ENCODE data around the gene RAB33A. TPM values are rescaled to one million over a fixed set of nuclear protein-coding genes. Genes with fewer than 3 reads are reported as not detected.

Gene RAB33A
- total RNA-seq, 1 donor from 2014 or later: 4.4 TPM

- no peaks in the 10 kb centered on the region for H3K4me1 Mint-ChIP-seq
- H2AFZ ChIP-seq (replicated peaks): no peak overlapping the region
- no peak overlapping the region for H3K4me3 ChIP-seq
- no peaks in the 10 kb centered on the region for H3F3A ChIP-seq (ENCODE audit: low read depth)
- H3K79me2 ChIP-seq (ENCODE audit: low read depth): no peaks in the 10 kb centered on the region
- H3K4me3 Mint-ChIP-seq: no peak overlapping the region
- peaks cover 29% of the 10 kb centered on the region for H3K36me3 ChIP-seq
- no peaks in the 10 kb centered on the region for H3K27me3 ChIP-seq
- H4K20me1 ChIP-seq (ENCODE audit: low read depth): no peaks in the 10 kb centered on the region
- H3K27me3 Mint-ChIP-seq (ENCODE audit: insufficient read depth, low read depth): no peaks in the 10 kb centered on the region
- no peak overlapping the region for H3K27ac ChIP-seq
- TF ChIP-seq EZH2 (IDR thresholded peaks at IDR 0.05) (no peak), EZH2phosphoT487 (IDR thresholded peaks at IDR 0.05) (no peak)
- TF ChIP-seq, protein P1, sequence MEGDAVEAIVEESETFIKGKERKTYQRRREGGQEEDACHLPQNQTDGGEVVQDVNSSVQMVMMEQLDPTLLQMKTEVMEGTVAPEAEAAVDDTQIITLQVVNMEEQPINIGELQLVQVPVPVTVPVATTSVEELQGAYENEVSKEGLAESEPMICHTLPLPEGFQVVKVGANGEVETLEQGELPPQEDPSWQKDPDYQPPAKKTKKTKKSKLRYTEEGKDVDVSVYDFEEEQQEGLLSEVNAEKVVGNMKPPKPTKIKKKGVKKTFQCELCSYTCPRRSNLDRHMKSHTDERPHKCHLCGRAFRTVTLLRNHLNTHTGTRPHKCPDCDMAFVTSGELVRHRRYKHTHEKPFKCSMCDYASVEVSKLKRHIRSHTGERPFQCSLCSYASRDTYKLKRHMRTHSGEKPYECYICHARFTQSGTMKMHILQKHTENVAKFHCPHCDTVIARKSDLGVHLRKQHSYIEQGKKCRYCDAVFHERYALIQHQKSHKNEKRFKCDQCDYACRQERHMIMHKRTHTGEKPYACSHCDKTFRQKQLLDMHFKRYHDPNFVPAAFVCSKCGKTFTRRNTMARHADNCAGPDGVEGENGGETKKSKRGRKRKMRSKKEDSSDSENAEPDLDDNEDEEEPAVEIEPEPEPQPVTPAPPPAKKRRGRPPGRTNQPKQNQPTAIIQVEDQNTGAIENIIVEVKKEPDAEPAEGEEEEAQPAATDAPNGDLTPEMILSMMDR (IDR thresholded peaks at IDR 0.05): no peak
- no peaks in the 10 kb centered on the region for H3K9me3 Mint-ChIP-seq
- peaks cover 55% of the 10 kb centered on the region for H3K36me3 Mint-ChIP-seq
- H3K4me1 ChIP-seq: no peaks in the 10 kb centered on the region
- DNase-seq (ENCODE audit: low spot score): no peak
- H3K4me2 ChIP-seq: no peak overlapping the region
- no peak overlapping the region for H3K9ac ChIP-seq
- H3K27ac Mint-ChIP-seq: no peak overlapping the region
- no peaks in the 10 kb centered on the region for H3K9me3 ChIP-seq (ENCODE audit: low read depth)
Measured at GRCh38 chrX:130211415-130212186, 39.8 kb downstream of the RAB33A start.

DNA sequence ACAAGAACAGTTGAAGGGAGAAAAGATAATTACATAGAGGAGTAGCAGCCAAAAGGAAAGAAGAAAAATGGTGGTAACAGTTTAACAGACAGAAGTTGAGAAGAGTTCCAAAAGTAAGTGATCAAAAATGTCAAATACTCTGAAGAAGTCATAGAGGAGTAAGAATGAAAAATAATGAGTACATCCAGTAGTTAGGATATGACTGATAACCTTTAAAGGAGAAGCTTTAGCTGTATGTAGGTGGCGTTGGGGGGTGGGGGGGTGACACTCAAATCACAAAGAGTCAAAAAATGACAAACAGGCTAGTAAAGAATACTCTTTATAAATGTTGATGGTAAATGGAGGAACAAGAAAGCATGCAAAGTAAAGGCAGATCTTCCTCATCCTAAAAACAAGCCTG lies 40.6 kb downstream of the RAB33A start:
- DNase-seq (ENCODE audit: low spot score): no peak
- peaks cover 58% of the 10 kb centered on the region for H3K36me3 Mint-ChIP-seq
- Histone ChIP-seq H4K20me1 (ENCODE audit: low read depth) (no peaks in the 10 kb centered on the region), H3K4me2 (no peak overlapping the region), H3K27me3 (no peaks in the 10 kb centered on the region), H3K79me2 (ENCODE audit: low read depth) (no peaks in the 10 kb centered on the region), H3K27ac (no peak overlapping the region), H3K4me3 (no peak overlapping the region), H2AFZ (replicated peaks) (no peak overlapping the region), H3K9ac (no peak overlapping the region), H3K9me3 (ENCODE audit: low read depth) (no peaks in the 10 kb centered on the region), H3F3A (ENCODE audit: low read depth) (no peaks in the 10 kb centered on the region), H3K4me1 (no peaks in the 10 kb centered on the region), H3K36me3 (peaks cover 35% of the 10 kb centered on the region)
- no peaks in the 10 kb centered on the region for H3K4me1 Mint-ChIP-seq
- no peaks in the 10 kb centered on the region for H3K9me3 Mint-ChIP-seq
- TF ChIP-seq EZH2phosphoT487 (IDR thresholded peaks at IDR 0.05) (no peak), EZH2 (IDR thresholded peaks at IDR 0.05) (no peak)
- TF ChIP-seq, protein P1 (IDR thresholded peaks at IDR 0.05): no peak
- H3K27ac Mint-ChIP-seq: no peak overlapping the region
- H3K27me3 Mint-ChIP-seq (ENCODE audit: insufficient read depth, low read depth): no peaks in the 10 kb centered on the region
- no peak overlapping the region for H3K4me3 Mint-ChIP-seq

DNA sequence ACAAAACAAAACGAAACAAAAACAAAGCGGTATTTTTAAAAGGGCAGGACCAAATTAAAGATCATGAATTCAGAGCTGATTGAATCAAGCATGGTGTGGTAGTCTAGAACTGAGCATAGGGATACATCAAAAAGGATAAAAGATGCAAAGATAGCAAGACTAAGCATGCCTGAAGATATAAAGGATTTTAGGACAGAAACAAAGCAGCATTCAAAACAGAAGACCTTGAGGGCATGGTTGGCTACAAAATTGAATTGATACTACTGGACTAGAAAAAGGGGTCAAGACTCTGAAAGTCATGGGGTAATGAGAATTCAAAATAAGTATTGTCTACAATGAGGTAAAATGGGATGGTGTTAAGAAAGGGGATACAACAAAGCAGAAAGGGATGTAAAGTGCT lies 41.6 kb downstream of the RAB33A start:
- no peak overlapping the region for H3K27ac ChIP-seq
- no peaks in the 10 kb centered on the region for H3K79me2 ChIP-seq (ENCODE audit: low read depth)
- peaks cover 37% of the 10 kb centered on the region for H3K36me3 ChIP-seq
- no peak overlapping the region for H2AFZ ChIP-seq (replicated peaks)
- TF ChIP-seq EZH2 (IDR thresholded peaks at IDR 0.05): no peak
- TF ChIP-seq EZH2phosphoT487 (IDR thresholded peaks at IDR 0.05): no peak
- TF ChIP-seq, protein P1 (IDR thresholded peaks at IDR 0.05): no peak
- no peaks in the 10 kb centered on the region for H4K20me1 ChIP-seq (ENCODE audit: low read depth)
- H3F3A ChIP-seq (ENCODE audit: low read depth): no peaks in the 10 kb centered on the region
- DNase-seq (ENCODE audit: low spot score): no peak
- no peaks in the 10 kb centered on the region for H3K4me1 Mint-ChIP-seq
- no peak overlapping the region for H3K9ac ChIP-seq
- no peak overlapping the region for H3K4me3 Mint-ChIP-seq
- no peaks in the 10 kb centered on the region for H3K9me3 ChIP-seq (ENCODE audit: low read depth)
- no peaks in the 10 kb centered on the region for H3K4me1 ChIP-seq
- H3K4me3 ChIP-seq: no peak overlapping the region
- no peaks in the 10 kb centered on the region for H3K9me3 Mint-ChIP-seq
- no peak overlapping the region for H3K27ac Mint-ChIP-seq
- H3K27me3 Mint-ChIP-seq (ENCODE audit: insufficient read depth, low read depth): no peaks in the 10 kb centered on the region
- H3K4me2 ChIP-seq: no peak overlapping the region
- H3K27me3 ChIP-seq: no peaks in the 10 kb centered on the region
- H3K36me3 Mint-ChIP-seq: peaks cover 54% of the 10 kb centered on the region
